ENCODE data around the gene CNN3. TPM values are rescaled to one million over a fixed set of nuclear protein-coding genes. Genes with fewer than 3 reads are reported as not detected.

Gene CNN3
- total RNA-seq, 8 experiments from 2014 or later = 48.0 to 479 (median 171) TPM

DNA sequence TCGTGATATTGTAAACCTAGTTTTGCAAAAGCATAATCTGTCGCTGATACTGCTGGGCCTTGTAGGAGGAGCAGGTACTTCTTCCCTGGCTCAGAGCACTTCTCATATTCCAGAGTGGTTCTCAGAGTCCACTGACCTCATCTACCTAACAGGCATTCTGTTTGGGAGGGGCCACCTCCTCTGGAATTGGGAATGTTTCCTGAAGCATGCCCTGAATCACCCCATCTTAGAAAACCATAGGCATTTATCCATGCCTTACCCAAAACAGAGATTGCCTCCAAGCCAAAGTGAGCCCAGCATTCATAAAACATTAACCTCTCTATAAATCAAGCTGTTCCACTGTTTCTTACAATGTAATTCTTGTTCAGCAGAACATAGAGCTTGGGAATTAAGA lies 71.6 kb downstream of the CNN3 start:
- H3K4me1 ChIP-seq (replicated peaks in 1 of 2) = peaks cover 3 to 19% of the 10 kb centered on the region in 2 donors
- no peak overlapping the region for H3K4me3 ChIP-seq
- 57 to 100% (median 93%) methylated on average over 1 to 2 of the region's 2 CpGs; no CpG with 5 or more reads in 4 of the 10 experiments for WGBS, 10 experiments
- peak in 1 of 8 experiments; percentile 4 for ATAC-seq (replicated peaks in 6 of 8)
- in situ Hi-C loops (cut with MboI; ENCODE audit: low pct_unique_long_range_greater_than_20kb in 2 of 9, low sequenced_read_pairs in 9 of 9, unreplicated experiment in 9 of 9) = loop anchor here in 6 of 9 experiments (10.0 to 25.0 kb wide), 3 partner anchors 179 to 189 kb away; no protein-coding TSS in a partner anchor
- no peak overlapping the region for H3K27ac ChIP-seq

DNA sequence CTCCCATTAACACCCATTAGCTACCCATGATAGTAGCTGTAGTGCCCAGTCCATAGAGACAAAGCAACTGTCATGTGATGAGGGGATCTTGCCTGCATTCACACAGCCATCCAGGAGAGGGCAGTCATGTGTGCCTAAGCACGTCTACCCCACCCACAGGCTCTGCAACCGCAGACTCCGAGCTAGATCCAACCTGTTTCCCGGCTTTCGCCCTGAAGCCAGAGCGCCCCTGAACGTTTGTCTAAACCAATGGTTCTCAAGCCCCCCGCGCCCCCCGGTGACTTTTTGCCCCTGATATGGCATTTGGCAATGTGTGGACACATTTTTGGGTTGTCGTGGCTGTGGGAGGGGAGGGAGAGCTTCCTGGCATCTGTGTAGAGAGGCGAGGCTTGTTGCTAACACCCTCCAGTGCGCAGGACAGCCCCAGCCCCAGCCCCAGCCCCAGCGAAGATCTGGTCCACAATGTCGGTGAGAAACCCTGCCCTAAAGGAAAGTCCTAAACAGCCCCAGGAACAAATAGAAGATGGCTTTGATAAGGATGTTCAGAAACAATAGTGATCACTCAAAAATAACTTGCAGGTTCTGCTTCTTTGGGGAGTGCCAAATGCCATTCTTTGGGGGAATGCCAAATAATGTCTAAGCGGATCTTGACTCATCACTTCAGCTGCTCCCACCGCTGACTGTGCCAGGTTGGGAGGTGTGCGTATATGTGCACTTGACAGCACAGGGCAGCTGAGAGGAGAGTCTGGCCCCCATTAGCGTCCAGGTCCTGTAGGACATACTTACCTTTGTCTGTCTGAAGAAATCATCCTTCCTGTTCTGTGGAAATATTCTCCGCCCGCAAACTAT lies 72.2 kb downstream of the CNN3 start:
- Histone ChIP-seq H3K27ac (no peak overlapping the region), H3K4me1 (replicated peaks in 1 of 2) (peaks cover 3 to 14% of the 10 kb centered on the region in 2 donors), H3K4me3 (peak overlapping the region in 1 of 5 donors; percentile 8)
- peak; percentile 90 to 99 (median 94) for ATAC-seq (replicated peaks in 6 of 8)
- 0 to 100% (median 61%) methylated on average over 1 to 13 of the region's 21 CpGs; no CpG with 5 or more reads in 1 of the 10 experiments for WGBS, 10 experiments
- in situ Hi-C loops (cut with MboI; ENCODE audit: low pct_unique_long_range_greater_than_20kb in 2 of 9, low sequenced_read_pairs in 9 of 9, unreplicated experiment in 9 of 9) = loop anchor here in 6 of 9 experiments (10.0 to 25.0 kb wide), 3 partner anchors 180 to 190 kb away; no protein-coding TSS in a partner anchor

DNA sequence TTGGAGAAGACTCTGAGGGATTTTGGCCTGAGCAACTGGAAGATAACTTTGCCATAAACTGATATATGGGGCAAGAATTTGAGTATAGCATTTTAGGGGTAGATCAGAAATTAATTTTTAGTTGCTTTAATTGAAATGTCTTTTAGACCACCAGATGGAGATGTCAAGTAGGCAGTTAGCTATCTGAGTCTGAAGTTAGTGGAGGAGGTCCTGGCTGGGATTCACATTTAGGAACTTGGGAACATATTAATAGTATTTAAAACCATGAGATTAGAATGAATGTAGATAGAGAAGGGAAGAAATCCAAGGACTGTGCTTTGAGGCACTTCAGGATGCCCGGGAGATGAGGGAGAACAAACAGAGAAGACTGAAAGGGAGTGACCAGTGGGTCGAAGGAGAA lies 74.1 kb downstream of the CNN3 start:
- 28 to 100% (median 62%) methylated on average over 1 to 2 of the region's 2 CpGs; no CpG with 5 or more reads in 2 of the 10 experiments for WGBS, 10 experiments
- no peak for ATAC-seq (replicated peaks in 6 of 8)
- in situ Hi-C loops (cut with MboI; ENCODE audit: low pct_unique_long_range_greater_than_20kb in 2 of 9, low sequenced_read_pairs in 9 of 9, unreplicated experiment in 9 of 9) = loop anchor here in 6 of 9 experiments (10.0 to 25.0 kb wide), 3 partner anchors 182 to 192 kb away; no protein-coding TSS in a partner anchor
- Histone ChIP-seq H3K4me3 (no peak overlapping the region), H3K4me1 (replicated peaks in 1 of 2) (peaks cover 3 to 9% of the 10 kb centered on the region in 2 donors), H3K27ac (no peak overlapping the region)

DNA sequence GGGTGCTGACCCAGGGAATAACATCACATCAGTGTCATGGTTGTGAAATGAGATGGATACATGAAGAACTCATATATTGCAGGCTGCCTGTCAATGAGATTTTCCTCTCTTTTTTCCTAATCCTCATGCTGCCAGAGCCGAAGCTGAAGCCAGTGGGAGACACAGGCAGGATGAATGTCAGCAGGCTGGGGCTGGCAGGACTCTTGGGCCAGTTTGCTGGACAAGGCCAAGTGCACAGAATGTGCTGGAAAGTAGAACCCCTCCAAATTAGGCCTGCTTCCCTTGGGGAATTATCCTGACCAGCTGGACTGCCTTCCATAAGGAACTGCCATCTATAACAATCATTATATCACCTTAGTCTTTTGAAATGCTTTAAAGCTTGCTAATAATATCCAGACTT lies 75.3 kb downstream of the CNN3 start:
- in situ Hi-C loops (cut with MboI; ENCODE audit: low pct_unique_long_range_greater_than_20kb in 2 of 9, low sequenced_read_pairs in 9 of 9, unreplicated experiment in 9 of 9) = loop anchor here in 6 of 9 experiments (10.0 to 25.0 kb wide), 3 partner anchors 183 to 193 kb away; no protein-coding TSS in a partner anchor
- WGBS, 10 experiments = 17 to 100% (median 56%) methylated on average over 1 of the region's 1 CpG; no CpG with 5 or more reads in 2 of the 10 experiments
- ATAC-seq (replicated peaks in 6 of 8) = peak in 1 of 8 experiments; percentile 12
- Histone ChIP-seq H3K4me3 (no peak overlapping the region), H3K4me1 (replicated peaks in 1 of 2) (peaks cover 3 to 9% of the 10 kb centered on the region in 2 donors), H3K27ac (no peak overlapping the region)

Other genes starting within 250 kb of the CNN3 start
- 10 to 100 TPM in 1 of 8 experiments, 1 to 10 TPM in 3, under 1 TPM in 4; 0.18 to 19.3 (median 0.95) TPM for gene SLC44A3, start 106.8 kb downstream of the CNN3 start, total RNA-seq
- 1 to 10 TPM; 1.4 to 7.4 (median 3.2) TPM for gene ALG14, start 145.8 kb upstream of the CNN3 start, total RNA-seq
- 1 to 10 TPM in 6 of 8 experiments, under 1 TPM in 2; 0.10 to 6.3 (median 2.3) TPM for gene TLCD4, start 190.2 kb upstream of the CNN3 start, total RNA-seq